RWPE2 (cell line): ENCODE measurements around the gene FMN1.

ENCODE experiments used
- ATAC-seq: fragments of 200-7000 bp; cut with Tn5 transposase; 3 replicates; pipeline ENCODE4 v1.9.1; 2021; ENCODE audit warnings: low read depth
- DNase-seq: peaks from one replicate; pipeline ENCODE4 v3.0.0-alpha.2; 2020; ENCODE audit warnings: low spot score
- H3K27ac ChIP-seq: fragments of 450-650 bp; 2 replicates; pipeline ENCODE4 v1.5.1; 2017; ENCODE audit warnings: mild to moderate bottlenecking; ENCODE audit not compliant: poor library complexity, severe bottlenecking
- H3K27me3 ChIP-seq: fragments of 250-450 bp; sonication (Bioruptor Pico); 2 replicates; pipeline ENCODE4 v1.5.1; 2021; ENCODE audit warnings: mild to moderate bottlenecking, moderate library complexity; ENCODE audit not compliant: insufficient read depth, poor library complexity, severe bottlenecking
- H3K36me3 ChIP-seq: fragments of 250-450 bp; sonication (Bioruptor Pico); 2 replicates; pipeline ENCODE4 v1.5.1; 2020; ENCODE audit warnings: low read depth, mild to moderate bottlenecking, moderate library complexity
- H3K4me1 ChIP-seq: fragments of 250-450 bp; sonication (Bioruptor Pico); 2 replicates; pipeline ENCODE4 v1.5.1; 2021; ENCODE audit warnings: mild to moderate bottlenecking, moderate library complexity; ENCODE audit not compliant: insufficient read depth, poor library complexity, severe bottlenecking
- H3K4me3 ChIP-seq: fragments of 250-450 bp; sonication (Bioruptor Pico); 2 replicates; pipeline ENCODE4 v1.5.1; 2021; ENCODE audit warnings: mild to moderate bottlenecking, moderate library complexity; ENCODE audit not compliant: severe bottlenecking
- H3K9me3 ChIP-seq: fragments of 250-450 bp; sonication (Bioruptor Pico); 2 replicates; pipeline ENCODE4 v1.5.1; 2021; ENCODE audit warnings: mild to moderate bottlenecking, moderate library complexity; ENCODE audit not compliant: severe bottlenecking
- TF ChIP-seq, protein P1 (sequence below): fragments of 450-650 bp; IDR thresholded peaks from one replicate; pipeline ENCODE4 v1.5.1; 2017; ENCODE audit warnings: mild to moderate bottlenecking, moderate library complexity; ENCODE audit not compliant: poor library complexity, severe bottlenecking

Gene FMN1

DNA sequence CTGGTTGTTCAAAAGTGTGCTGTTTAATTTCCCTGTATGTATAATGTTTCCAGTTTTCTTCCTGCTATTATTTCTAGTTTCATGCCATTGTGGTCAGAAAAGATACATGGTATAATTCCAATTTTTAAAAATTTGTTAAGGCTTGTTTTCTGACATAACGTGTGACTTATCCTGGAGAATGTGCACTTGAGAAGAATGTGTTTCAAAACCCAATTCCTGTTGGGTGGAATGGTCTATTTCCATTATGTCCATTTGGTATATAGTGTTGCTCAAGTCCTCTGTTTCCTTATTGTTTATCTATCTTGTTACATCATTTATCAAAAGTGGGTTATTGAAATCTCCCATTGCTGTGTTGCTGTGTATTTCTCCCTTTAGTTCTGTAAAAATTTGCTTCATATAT, 261.3 kb downstream of the FMN1 start:
- Histone ChIP-seq H3K9me3 (no peaks in the 10 kb centered on the region), H3K36me3 (no peaks in the 10 kb centered on the region), H3K27ac (no peak overlapping the region), H3K4me1 (no peaks in the 10 kb centered on the region), H3K4me3 (no peak overlapping the region), H3K27me3 (no peaks in the 10 kb centered on the region)
- TF ChIP-seq, protein P1, sequence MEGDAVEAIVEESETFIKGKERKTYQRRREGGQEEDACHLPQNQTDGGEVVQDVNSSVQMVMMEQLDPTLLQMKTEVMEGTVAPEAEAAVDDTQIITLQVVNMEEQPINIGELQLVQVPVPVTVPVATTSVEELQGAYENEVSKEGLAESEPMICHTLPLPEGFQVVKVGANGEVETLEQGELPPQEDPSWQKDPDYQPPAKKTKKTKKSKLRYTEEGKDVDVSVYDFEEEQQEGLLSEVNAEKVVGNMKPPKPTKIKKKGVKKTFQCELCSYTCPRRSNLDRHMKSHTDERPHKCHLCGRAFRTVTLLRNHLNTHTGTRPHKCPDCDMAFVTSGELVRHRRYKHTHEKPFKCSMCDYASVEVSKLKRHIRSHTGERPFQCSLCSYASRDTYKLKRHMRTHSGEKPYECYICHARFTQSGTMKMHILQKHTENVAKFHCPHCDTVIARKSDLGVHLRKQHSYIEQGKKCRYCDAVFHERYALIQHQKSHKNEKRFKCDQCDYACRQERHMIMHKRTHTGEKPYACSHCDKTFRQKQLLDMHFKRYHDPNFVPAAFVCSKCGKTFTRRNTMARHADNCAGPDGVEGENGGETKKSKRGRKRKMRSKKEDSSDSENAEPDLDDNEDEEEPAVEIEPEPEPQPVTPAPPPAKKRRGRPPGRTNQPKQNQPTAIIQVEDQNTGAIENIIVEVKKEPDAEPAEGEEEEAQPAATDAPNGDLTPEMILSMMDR: no peak
- DNase-seq: no peak
- no peak for ATAC-seq

DNA sequence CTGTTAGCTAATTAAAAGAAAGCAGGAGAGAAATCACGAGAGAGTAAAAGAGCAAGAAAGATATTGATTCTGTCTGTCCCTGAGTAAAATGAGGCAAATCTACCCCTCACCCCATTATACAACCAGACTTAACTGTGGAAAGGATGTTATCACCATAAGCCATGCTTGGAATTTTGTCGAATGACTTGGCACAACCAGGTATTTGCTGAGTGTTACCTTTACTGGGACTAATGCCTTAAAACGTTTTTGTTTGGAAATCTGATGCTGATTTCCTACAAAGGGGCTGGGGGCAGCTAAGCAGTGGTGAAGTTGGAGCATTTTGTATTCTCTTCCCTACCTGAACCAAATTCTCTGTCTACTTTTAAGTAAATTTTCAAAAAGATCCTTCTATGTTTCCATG, 265.6 kb downstream of the FMN1 start:
- Histone ChIP-seq H3K36me3 (no peaks in the 10 kb centered on the region), H3K4me1 (no peaks in the 10 kb centered on the region), H3K9me3 (no peaks in the 10 kb centered on the region), H3K4me3 (no peak overlapping the region), H3K27me3 (no peaks in the 10 kb centered on the region), H3K27ac (no peak overlapping the region)
- ATAC-seq: no peak
- no peak for DNase-seq
- TF ChIP-seq, protein P1: no peak

DNA sequence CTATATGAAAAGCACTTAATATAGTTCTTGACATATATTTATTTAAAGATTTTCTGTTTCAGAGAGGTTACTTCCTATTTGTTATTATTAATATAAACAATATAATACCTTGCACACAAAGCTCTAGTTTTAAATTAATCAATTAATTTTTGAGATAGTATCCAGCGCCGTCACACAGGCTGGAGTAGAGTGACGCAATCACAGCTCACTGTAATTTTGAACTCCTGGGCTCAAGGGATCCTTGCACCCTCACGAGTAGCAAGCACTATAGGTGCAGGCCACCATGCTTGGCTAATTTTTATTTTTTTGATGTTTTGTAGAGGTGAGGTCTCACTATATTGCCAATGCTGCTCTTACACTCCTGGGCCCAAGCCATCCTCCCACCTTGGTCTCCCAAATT, 267.4 kb downstream of the FMN1 start:
- no peaks in the 10 kb centered on the region for H3K36me3 ChIP-seq
- TF ChIP-seq, protein P1: no peak
- DNase-seq (no peak), ATAC-seq (no peak)
- H3K27ac ChIP-seq: no peak overlapping the region
- H3K9me3 ChIP-seq: no peaks in the 10 kb centered on the region
- H3K4me1 ChIP-seq: no peaks in the 10 kb centered on the region
- H3K4me3 ChIP-seq: no peak overlapping the region
- H3K27me3 ChIP-seq: no peaks in the 10 kb centered on the region

DNA sequence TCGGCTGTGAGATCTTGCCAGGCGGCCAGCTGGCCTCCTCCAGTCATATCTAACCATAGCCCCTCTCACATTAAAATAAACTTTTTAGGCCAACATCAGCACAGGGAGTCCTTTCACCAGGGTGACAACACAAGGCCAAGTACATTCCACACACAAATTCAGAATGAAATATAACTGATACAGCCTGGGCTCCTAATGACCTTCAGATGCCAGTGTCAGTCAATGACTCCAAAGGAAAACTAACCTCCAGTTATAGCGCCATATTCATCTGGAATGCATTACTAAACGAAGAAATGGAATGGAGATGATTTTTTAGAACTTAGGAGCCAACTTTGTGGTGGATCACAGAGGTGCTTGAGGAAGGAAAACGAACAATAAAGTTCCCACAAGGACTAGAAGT, 271.3 kb downstream of the FMN1 start:
- no peaks in the 10 kb centered on the region for H3K27me3 ChIP-seq
- H3K4me3 ChIP-seq: no peak overlapping the region
- H3K27ac ChIP-seq: no peak overlapping the region
- H3K36me3 ChIP-seq: no peaks in the 10 kb centered on the region
- DNase-seq (no peak), ATAC-seq (no peak)
- H3K9me3 ChIP-seq: no peaks in the 10 kb centered on the region
- TF ChIP-seq, protein P1: no peak
- no peaks in the 10 kb centered on the region for H3K4me1 ChIP-seq

DNA sequence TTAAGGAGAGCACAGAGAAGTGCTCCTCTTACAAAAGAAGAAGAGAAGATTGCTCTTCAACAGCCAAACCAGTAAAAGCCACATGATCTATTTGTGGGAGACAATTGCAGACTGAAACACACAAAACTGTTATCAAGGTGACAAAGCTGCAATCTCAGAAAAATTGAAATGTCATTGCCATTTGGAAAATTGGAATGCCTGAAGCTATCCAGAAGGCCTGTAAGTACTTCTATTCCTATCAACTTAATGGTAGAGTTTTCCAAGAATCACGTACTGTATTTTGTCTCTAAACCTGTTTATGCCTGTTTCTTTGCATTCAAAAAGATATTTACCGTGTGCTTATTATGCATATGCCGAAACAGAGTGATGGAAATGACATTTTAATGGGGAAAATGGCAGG, 272.0 kb downstream of the FMN1 start:
- ATAC-seq: no peak
- TF ChIP-seq, protein P1: no peak
- Histone ChIP-seq H3K4me3 (no peak overlapping the region), H3K36me3 (no peaks in the 10 kb centered on the region), H3K27me3 (no peaks in the 10 kb centered on the region), H3K4me1 (no peaks in the 10 kb centered on the region), H3K9me3 (no peaks in the 10 kb centered on the region), H3K27ac (no peak overlapping the region)
- no peak for DNase-seq
